KMS-11 (cell line): ENCODE measurements around the gene ULK4.

Experiments
- H2AFZ ChIP-seq: fragments of 200-600 bp; sonication (generic); 2 replicates; pipeline ENCODE4 v1.6.1; 2016; ENCODE audit warnings: antibody characterized with exemption, mixed run types, low read depth
- H3K27ac ChIP-seq: fragments of 200-600 bp; sonication (generic); 2 replicates; pipeline ENCODE4 v1.6.1; 2016; ENCODE audit warnings: mild to moderate bottlenecking, mixed run types
- H3K27me3 ChIP-seq: fragments of 200-600 bp; sonication (generic); 2 replicates; pipeline ENCODE4 v1.6.1; 2017; ENCODE audit warnings: mild to moderate bottlenecking, low read depth, mixed run types, moderate library complexity; ENCODE audit not compliant: insufficient read depth
- H3K36me3 ChIP-seq: fragments of 200-600 bp; sonication (generic); 2 replicates; pipeline ENCODE4 v1.6.1; 2017; ENCODE audit warnings: mild to moderate bottlenecking, mixed run types; ENCODE audit not compliant: insufficient read depth
- H3K4me1 ChIP-seq: fragments of 200-600 bp; sonication (generic); 2 replicates; pipeline ENCODE4 v1.6.1; 2016; ENCODE audit warnings: mild to moderate bottlenecking, low read depth, mixed run types; ENCODE audit not compliant: poor library complexity, severe bottlenecking
- H3K4me2 ChIP-seq: fragments of 200-600 bp; sonication (generic); 2 replicates; pipeline ENCODE4 v1.7.0; 2016; ENCODE audit warnings: mild to moderate bottlenecking, mixed run types
- H3K4me3 ChIP-seq: fragments of 200-600 bp; sonication (generic); IDR thresholded peaks from 2 replicates; pipeline ENCODE4 v1.6.1; 2017; ENCODE audit warnings: low read depth, low read length, mixed read lengths; ENCODE audit not compliant: insufficient read depth
- H3K79me2 ChIP-seq: fragments of 200-600 bp; sonication (generic); 2 replicates; pipeline ENCODE4 v1.6.1; 2016; ENCODE audit warnings: low read depth, mixed run types; ENCODE audit not compliant: insufficient read depth
- H3K9ac ChIP-seq: fragments of 200-600 bp; sonication (generic); 2 replicates; pipeline ENCODE4 v1.6.1; 2016; ENCODE audit warnings: mild to moderate bottlenecking, mixed run types
- H4K20me1 ChIP-seq: fragments of 200-600 bp; sonication (generic); 2 replicates; pipeline ENCODE4 v1.6.1; 2016; ENCODE audit warnings: mild to moderate bottlenecking, mixed run types; ENCODE audit not compliant: insufficient read depth
- TF ChIP-seq, protein P1 (sequence below): fragments of 200-600 bp; sonication (generic); conservative IDR thresholded peaks from 2 replicates; pipeline ENCODE4 v1.6.1; 2017; ENCODE audit warnings: low read depth, mild to moderate bottlenecking, antibody characterized with exemption, low read length, moderate library complexity, mixed read lengths

Gene ULK4

DNA sequence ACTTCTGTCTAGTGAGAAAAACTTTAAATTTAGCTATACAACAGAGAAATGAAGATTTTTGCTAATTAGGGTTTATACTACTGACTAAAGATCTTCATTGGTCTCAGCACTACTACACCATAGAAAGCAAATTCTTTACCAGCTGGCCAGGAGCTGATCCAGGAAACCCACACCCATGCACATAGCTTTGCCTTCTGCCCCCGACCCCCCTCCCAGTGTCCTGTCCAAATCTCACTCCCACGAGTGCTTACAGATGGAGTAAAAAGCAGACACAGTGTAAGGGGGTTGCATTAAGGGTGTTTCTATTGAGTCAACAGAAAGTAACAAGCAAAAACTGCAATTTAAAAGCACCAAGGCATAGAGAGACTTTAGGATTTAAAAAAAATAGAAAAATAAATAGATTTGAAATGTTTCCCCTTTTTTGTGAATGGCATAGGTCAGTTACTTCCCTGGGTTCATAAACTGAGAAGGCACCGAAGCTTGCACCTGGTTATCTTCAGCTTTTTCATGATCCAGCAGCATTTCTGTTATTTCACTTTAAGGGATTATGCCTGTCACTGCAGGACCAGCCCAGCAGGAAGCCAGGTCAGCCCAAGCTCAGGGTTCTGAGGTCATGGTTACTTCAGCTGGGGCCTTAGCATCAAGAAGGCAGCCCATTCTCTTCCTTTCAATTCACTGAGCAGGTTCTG, 638.3 kb downstream of the ULK4 start:
- TF ChIP-seq, protein P1, sequence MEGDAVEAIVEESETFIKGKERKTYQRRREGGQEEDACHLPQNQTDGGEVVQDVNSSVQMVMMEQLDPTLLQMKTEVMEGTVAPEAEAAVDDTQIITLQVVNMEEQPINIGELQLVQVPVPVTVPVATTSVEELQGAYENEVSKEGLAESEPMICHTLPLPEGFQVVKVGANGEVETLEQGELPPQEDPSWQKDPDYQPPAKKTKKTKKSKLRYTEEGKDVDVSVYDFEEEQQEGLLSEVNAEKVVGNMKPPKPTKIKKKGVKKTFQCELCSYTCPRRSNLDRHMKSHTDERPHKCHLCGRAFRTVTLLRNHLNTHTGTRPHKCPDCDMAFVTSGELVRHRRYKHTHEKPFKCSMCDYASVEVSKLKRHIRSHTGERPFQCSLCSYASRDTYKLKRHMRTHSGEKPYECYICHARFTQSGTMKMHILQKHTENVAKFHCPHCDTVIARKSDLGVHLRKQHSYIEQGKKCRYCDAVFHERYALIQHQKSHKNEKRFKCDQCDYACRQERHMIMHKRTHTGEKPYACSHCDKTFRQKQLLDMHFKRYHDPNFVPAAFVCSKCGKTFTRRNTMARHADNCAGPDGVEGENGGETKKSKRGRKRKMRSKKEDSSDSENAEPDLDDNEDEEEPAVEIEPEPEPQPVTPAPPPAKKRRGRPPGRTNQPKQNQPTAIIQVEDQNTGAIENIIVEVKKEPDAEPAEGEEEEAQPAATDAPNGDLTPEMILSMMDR, result no peak
- Histone ChIP-seq H4K20me1 (no peaks in the 10 kb centered on the region), H3K4me2 (no peak overlapping the region), H3K79me2 (no peaks in the 10 kb centered on the region), H3K9ac (no peak overlapping the region), H3K36me3 (no peaks in the 10 kb centered on the region), H3K4me3 (no peak overlapping the region), H2AFZ (no peak overlapping the region), H3K4me1 (no peaks in the 10 kb centered on the region), H3K27me3 (no peaks in the 10 kb centered on the region), H3K27ac (no peak overlapping the region)

- Histone ChIP-seq H4K20me1 (no peaks in the 10 kb centered on the region), H3K4me2 (no peak overlapping the region), H3K9ac (no peak overlapping the region), H3K36me3 (no peaks in the 10 kb centered on the region), H3K4me1 (no peaks in the 10 kb centered on the region), H3K4me3 (no peak overlapping the region), H3K27me3 (no peaks in the 10 kb centered on the region), H2AFZ (no peak overlapping the region), H3K79me2 (no peaks in the 10 kb centered on the region), H3K27ac (no peak overlapping the region)
- TF ChIP-seq, protein P1, result no peak
Observed at GRCh38 chr3:41321642-41321980, 640.3 kb downstream of the ULK4 start.

- no peaks in the 10 kb centered on the region for H4K20me1 ChIP-seq
- no peaks in the 10 kb centered on the region for H3K79me2 ChIP-seq
- H3K27me3 ChIP-seq, result no peaks in the 10 kb centered on the region
- no peaks in the 10 kb centered on the region for H3K4me1 ChIP-seq
- no peaks in the 10 kb centered on the region for H3K36me3 ChIP-seq
- H3K4me3 ChIP-seq, result no peak overlapping the region
- H2AFZ ChIP-seq, result no peak overlapping the region
- H3K27ac ChIP-seq, result no peak overlapping the region
- TF ChIP-seq, protein P1, result no peak
- no peak overlapping the region for H3K4me2 ChIP-seq
- H3K9ac ChIP-seq, result no peak overlapping the region
Observed at GRCh38 chr3:41320953-41321641, 640.8 kb downstream of the ULK4 start.

GRCh38 chr3:41318520-41318919, 643.4 kb downstream of the ULK4 start:
- H3K27me3 ChIP-seq, result no peaks in the 10 kb centered on the region
- H3K36me3 ChIP-seq, result no peaks in the 10 kb centered on the region
- H3K4me2 ChIP-seq, result no peak overlapping the region
- H2AFZ ChIP-seq, result no peak overlapping the region
- no peaks in the 10 kb centered on the region for H3K79me2 ChIP-seq
- H3K27ac ChIP-seq, result no peak overlapping the region
- H4K20me1 ChIP-seq, result no peaks in the 10 kb centered on the region
- H3K9ac ChIP-seq, result no peak overlapping the region
- TF ChIP-seq, protein P1, result no peak
- no peak overlapping the region for H3K4me3 ChIP-seq
- no peaks in the 10 kb centered on the region for H3K4me1 ChIP-seq
